NB4 (cell line): ENCODE data around the gene GPRIN3.

Source experiments
- DNase-seq: peaks from one replicate; pipeline ENCODE4 v3.0.0; 2010; ENCODE audit warnings: low read depth
- H3K4me3 ChIP-seq: one replicate; pipeline ENCODE4 v1.5.1; 2011; ENCODE audit warnings: mild to moderate bottlenecking, low read depth, low read length, moderate library complexity
- CTCF ChIP-seq: IDR thresholded peaks from one replicate; pipeline ENCODE4 v1.5.1; 2012; ENCODE audit warnings: low read depth, low read length
- MAX ChIP-seq: IDR thresholded peaks from 2 replicates; pipeline ENCODE4 v1.6.1; 2011; ENCODE audit warnings: low read depth, low read length
- MYC ChIP-seq: IDR thresholded peaks from 2 replicates; pipeline ENCODE4 v1.6.1; 2011; ENCODE audit warnings: low read depth, low read length
- POLR2A ChIP-seq: IDR thresholded peaks from 2 replicates; pipeline ENCODE4 v1.6.1; 2011; ENCODE audit warnings: mild to moderate bottlenecking; ENCODE audit not compliant: insufficient read length; ENCODE audit errors: extremely low read depth

The GPRIN3 gene

GRCh38 chr4:89249313-89249712 lies 58.3 kb downstream of the GPRIN3 start:
- DNase-seq = no peak
- TF ChIP-seq CTCF (no peak), MAX (no peak), MYC (no peak), POLR2A (no peak)
- no peak overlapping the region for H3K4me3 ChIP-seq

GRCh38 chr4:89248879-89249281 lies 58.7 kb downstream of the GPRIN3 start:
- H3K4me3 ChIP-seq = no peak overlapping the region
- no peak for TF ChIP-seq CTCF
- no peak for DNase-seq

- no peak overlapping the region for H3K4me3 ChIP-seq
- TF ChIP-seq MAX = no peak
- TF ChIP-seq POLR2A = no peak
- TF ChIP-seq CTCF = no peak
- no peak for TF ChIP-seq MYC
- no peak for DNase-seq
These were observed 59.6 kb downstream of the GPRIN3 start for GRCh38 chr4:89247951-89248350.

GRCh38 chr4:89245459-89245858 lies 62.1 kb downstream of the GPRIN3 start:
- no peak overlapping the region for H3K4me3 ChIP-seq
- DNase-seq = no peak
- TF ChIP-seq MYC (no peak), CTCF (no peak), MAX (no peak), POLR2A (no peak)

- no peak for TF ChIP-seq POLR2A
- no peak for TF ChIP-seq CTCF
- TF ChIP-seq MAX = no peak
- TF ChIP-seq MYC = no peak
- H3K4me3 ChIP-seq = no peak overlapping the region
- no peak for DNase-seq
These were observed 63.8 kb downstream of the GPRIN3 start for GRCh38 chr4:89243733-89244252.
